ENCODE measurements around the gene ULK3. TPM values are rescaled to one million over a fixed set of nuclear protein-coding genes. Genes with fewer than 3 reads are reported as not detected.

ULK3 gene
- total RNA-seq, 2 experiments from 2014 or later, result 59.9 to 60.4 TPM

GRCh38 chr15:74833376-74834107 lies 9.4 kb downstream of the ULK3 start:
- no peak for DNase-seq
- no peak for ATAC-seq (ENCODE audit: low read depth)
- POLR2A ChIA-PET, result interaction anchor here (0.6 kb wide), 1 partner anchor 23 kb away, joined by 3 read pairs; no protein-coding TSS in a partner anchor
- Mint-ChIP-seq H3K9me3 (no peaks in the 10 kb centered on the region), H3K27ac (no peak overlapping the region), H3K36me3 (no peaks in the 10 kb centered on the region), H3K4me3 (no peak overlapping the region), H3K27me3 (peaks cover 6% of the 10 kb centered on the region), H3K4me1 (no peaks in the 10 kb centered on the region)

DNA sequence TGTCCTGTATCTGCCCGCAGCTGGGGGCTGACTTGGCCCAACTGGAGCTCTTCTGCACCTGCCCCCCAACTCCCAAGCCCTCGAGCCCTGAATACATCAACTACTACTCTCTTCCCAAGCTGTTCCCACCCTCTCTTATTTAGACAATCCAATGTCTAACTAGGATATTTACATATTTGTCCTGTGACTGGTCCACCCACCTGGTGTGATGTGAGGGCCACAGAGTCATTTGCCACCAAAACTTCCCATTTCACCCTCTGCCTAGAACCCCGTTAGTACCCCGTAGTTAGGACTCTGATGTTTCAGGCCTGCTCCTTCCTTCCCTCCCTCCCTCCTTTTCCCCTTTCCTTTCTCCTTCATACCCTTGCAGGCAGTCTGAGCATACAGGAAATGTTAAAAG lies 10.1 kb downstream of the ULK3 start:
- Mint-ChIP-seq H3K4me1 (no peaks in the 10 kb centered on the region), H3K4me3 (no peak overlapping the region), H3K27me3 (peaks cover 12% of the 10 kb centered on the region), H3K9me3 (no peaks in the 10 kb centered on the region), H3K36me3 (no peaks in the 10 kb centered on the region), H3K27ac (no peak overlapping the region)
- no peak for ATAC-seq (ENCODE audit: low read depth)
- no peak for DNase-seq
- POLR2A ChIA-PET, result no interaction called here

GRCh38 chr15:74831813-74832495 lies 11.0 kb downstream of the ULK3 start:
- no peak overlapping the region for H3K27ac Mint-ChIP-seq
- H3K9me3 Mint-ChIP-seq, result no peaks in the 10 kb centered on the region
- ATAC-seq (ENCODE audit: low read depth) (no peak), DNase-seq (no peak)
- POLR2A ChIA-PET, result interaction anchor here (0.6 kb wide), 1 partner anchor 148 kb away, joined by 5 read pairs; no protein-coding TSS in a partner anchor
- H3K4me1 Mint-ChIP-seq, result no peaks in the 10 kb centered on the region
- no peak overlapping the region for H3K4me3 Mint-ChIP-seq
- peaks cover 21% of the 10 kb centered on the region for H3K27me3 Mint-ChIP-seq
- no peaks in the 10 kb centered on the region for H3K36me3 Mint-ChIP-seq

DNA sequence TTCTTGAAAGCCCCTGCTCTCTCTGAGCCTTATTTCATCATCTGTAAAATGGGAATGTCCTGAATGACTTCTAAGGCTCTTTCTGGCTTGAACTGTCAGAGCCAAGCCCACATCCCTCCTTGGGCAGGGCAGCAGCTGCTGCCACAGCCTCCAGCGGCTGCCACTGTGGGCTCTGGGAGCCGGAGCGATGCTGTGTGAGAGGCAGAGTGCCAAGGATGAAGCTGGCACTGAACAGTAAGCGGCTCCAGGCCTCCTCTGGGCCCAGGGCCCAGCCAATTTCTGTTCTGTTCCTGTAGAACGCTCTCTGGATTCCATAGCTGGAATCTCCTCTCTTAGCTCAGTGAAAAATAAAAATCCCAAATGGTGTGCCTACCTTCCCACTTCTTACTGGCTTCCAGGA lies 12.1 kb downstream of the ULK3 start:
- Mint-ChIP-seq H3K27ac (no peak overlapping the region), H3K9me3 (no peaks in the 10 kb centered on the region)
- POLR2A ChIA-PET, result interaction anchor here (1.1 kb wide), 1 partner anchor 23 kb away, joined by 3 read pairs; no protein-coding TSS in a partner anchor

DNA sequence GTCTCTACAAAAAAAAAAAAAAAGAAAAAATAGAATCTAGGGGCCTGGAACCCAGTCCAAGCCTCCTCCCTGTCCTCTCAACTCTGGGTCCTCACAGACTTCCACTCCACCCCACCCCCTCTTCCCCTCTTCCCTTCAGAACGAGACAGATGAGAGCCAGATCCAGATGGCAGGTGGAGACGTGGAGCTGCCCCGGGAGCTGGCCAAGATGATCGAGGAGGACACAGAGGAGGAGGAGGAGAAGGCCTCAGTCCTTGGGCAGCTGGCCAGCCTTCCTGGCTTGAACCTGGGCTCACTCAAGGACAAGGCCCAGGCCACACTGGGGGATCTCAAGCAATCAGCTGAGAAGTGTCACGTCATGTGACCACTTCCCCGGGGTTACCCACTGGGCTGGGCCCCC lies 13.0 kb downstream of the ULK3 start:
- Mint-ChIP-seq H3K4me3 (no peak overlapping the region), H3K36me3 (no peaks in the 10 kb centered on the region), H3K27me3 (peaks cover 30% of the 10 kb centered on the region), H3K4me1 (no peaks in the 10 kb centered on the region), H3K9me3 (no peaks in the 10 kb centered on the region), H3K27ac (no peak overlapping the region)
- ATAC-seq (ENCODE audit: low read depth), result no peak
- DNase-seq, result no peak
- POLR2A ChIA-PET, result interaction anchor here (0.7 to 1.1 kb wide), 2 partner anchors 22 to 137 kb away, joined by 3 read pairs; no protein-coding TSS in a partner anchor

More for the DNA sequence above, 12.1 kb downstream of the ULK3 start:
- peaks cover 28% of the 10 kb centered on the region for H3K27me3 Mint-ChIP-seq
- DNase-seq (no peak), ATAC-seq (ENCODE audit: low read depth) (no peak)
- H3K4me3 Mint-ChIP-seq, result no peak overlapping the region
- no peaks in the 10 kb centered on the region for H3K36me3 Mint-ChIP-seq
- no peaks in the 10 kb centered on the region for H3K4me1 Mint-ChIP-seq

DNA sequence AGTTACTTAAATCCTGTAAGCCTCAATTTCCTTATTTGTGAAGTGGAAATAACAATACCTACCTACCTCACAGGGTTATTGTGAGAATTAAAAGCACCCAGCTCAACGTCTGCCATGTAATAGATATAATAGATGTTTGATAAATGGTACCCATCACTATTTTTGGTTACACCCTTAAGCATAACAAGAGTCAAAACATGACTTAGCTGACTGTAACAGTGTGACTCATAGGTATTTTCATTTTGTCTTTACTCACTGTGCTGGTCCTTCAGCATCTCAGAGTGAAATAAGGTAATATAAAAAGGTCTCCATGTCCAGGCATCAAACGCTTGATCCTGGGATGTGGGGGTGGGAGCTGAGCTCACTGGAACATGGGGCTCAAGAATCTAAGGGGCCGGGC lies 13.5 kb downstream of the ULK3 start:
- DNase-seq (no peak), ATAC-seq (ENCODE audit: low read depth) (no peak)
- POLR2A ChIA-PET, result interaction anchor here (0.7 kb wide), 1 partner anchor 138 kb away, joined by 3 read pairs; no protein-coding TSS in a partner anchor
- Mint-ChIP-seq H3K9me3 (no peaks in the 10 kb centered on the region), H3K36me3 (no peaks in the 10 kb centered on the region), H3K4me3 (no peak overlapping the region), H3K27me3 (peaks cover 34% of the 10 kb centered on the region), H3K4me1 (no peaks in the 10 kb centered on the region), H3K27ac (no peak overlapping the region)

DNA sequence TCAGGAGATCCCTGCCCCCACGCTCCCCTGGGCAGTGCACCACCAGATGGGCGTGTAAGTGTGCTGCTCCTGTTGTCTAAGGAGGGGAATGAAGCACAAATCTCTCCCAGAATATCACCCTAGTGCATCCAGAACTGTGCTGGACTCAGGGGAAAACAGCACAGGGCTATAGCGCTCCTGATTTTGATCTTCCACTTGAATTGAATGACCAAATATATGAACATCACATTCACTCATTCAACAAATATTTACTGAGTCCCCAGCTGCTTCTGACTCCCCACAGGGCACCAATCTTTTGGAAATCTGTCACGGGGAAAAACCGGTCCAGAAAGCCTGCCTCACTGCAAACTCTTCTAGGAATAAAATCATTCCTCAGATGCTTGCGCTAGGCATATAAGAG lies 14.1 kb downstream of the ULK3 start:
- Mint-ChIP-seq H3K4me1 (no peaks in the 10 kb centered on the region), H3K36me3 (no peaks in the 10 kb centered on the region), H3K27ac (no peak overlapping the region), H3K9me3 (no peaks in the 10 kb centered on the region), H3K4me3 (no peak overlapping the region), H3K27me3 (peaks cover 34% of the 10 kb centered on the region)
- POLR2A ChIA-PET, result interaction anchor here (0.6 kb wide), 1 partner anchor 367 kb away, joined by 4 read pairs; no protein-coding TSS in a partner anchor
- DNase-seq, result no peak
- ATAC-seq (ENCODE audit: low read depth), result no peak

DNA sequence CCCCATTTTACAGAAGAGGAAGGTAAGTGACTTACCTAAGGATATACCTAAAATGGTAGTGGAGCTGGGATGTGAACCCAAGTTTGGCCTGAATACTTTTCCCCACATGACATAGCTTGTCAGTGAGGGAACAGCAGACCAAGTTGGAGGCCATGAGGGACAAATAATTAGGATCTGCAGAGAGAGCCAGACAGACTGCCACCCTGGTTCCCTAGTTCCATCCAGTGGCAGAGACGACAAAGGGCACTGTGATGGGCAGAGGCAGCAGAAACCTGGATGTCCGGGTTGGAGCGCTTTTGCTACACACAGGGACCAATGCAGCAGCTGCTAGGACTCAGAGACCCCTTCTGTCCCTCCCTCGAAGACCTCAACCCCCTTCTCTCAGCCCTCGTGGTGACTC lies 15.3 kb downstream of the ULK3 start:
- POLR2A ChIA-PET, result interaction anchor here (0.9 kb wide), 1 partner anchor 56 kb away, joined by 4 read pairs; no protein-coding TSS in a partner anchor
- no peaks in the 10 kb centered on the region for H3K36me3 Mint-ChIP-seq
- no peaks in the 10 kb centered on the region for H3K9me3 Mint-ChIP-seq
- peaks cover 36% of the 10 kb centered on the region for H3K27me3 Mint-ChIP-seq
- ATAC-seq (ENCODE audit: low read depth) (no peak), DNase-seq (no peak)
- H3K4me3 Mint-ChIP-seq, result no peak overlapping the region
- H3K4me1 Mint-ChIP-seq, result no peaks in the 10 kb centered on the region
- no peak overlapping the region for H3K27ac Mint-ChIP-seq

DNA sequence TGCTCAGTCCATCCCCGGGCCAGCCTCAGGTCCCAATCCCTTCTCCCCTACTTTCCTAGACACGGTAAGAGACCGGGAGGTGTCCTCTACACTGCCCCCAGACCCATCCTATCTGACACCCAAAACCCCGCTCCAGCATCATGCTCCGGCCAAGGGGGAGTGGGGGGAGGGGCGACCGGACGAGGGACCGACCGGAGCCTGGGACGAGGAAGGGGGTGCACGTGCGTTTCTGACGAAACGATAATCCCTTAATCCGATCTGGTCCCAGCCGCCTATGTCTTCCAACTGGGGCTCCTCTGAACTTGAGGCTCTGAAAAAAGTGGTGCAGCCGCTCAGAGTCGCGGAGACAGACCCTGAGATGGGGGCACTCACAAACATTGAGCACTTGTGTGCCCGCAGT lies 16.0 kb downstream of the ULK3 start:
- no peaks in the 10 kb centered on the region for H3K9me3 Mint-ChIP-seq
- ATAC-seq (ENCODE audit: low read depth) (no peak), DNase-seq (no peak)
- no peak overlapping the region for H3K4me3 Mint-ChIP-seq
- no peaks in the 10 kb centered on the region for H3K4me1 Mint-ChIP-seq
- no peaks in the 10 kb centered on the region for H3K36me3 Mint-ChIP-seq
- H3K27ac Mint-ChIP-seq, result no peak overlapping the region
- POLR2A ChIA-PET, result interaction anchor here (0.9 kb wide), 1 partner anchor 56 kb away, joined by 4 read pairs; no protein-coding TSS in a partner anchor
- H3K27me3 Mint-ChIP-seq, result peaks cover 36% of the 10 kb centered on the region

GRCh38 chr15:74826364-74826819 lies 16.6 kb downstream of the ULK3 start, which contains the start of gene CPLX3:
TSS of gene CPLX3 (plus strand) at chr15:74826627. CDS start at chr15:74826704, 77 bp downstream.
- POLR2A ChIA-PET, result interaction anchor here (0.9 to 1.9 kb wide), 3 partner anchors 46 to 55 kb away, joined by 4 to 5 read pairs (median 5); no protein-coding TSS in a partner anchor
- Mint-ChIP-seq H3K36me3 (no peaks in the 10 kb centered on the region), H3K27me3 (peaks cover 36% of the 10 kb centered on the region), H3K4me1 (no peaks in the 10 kb centered on the region), H3K4me3 (no peak within 1 kb of the TSS), H3K27ac (no peak within 1 kb of the TSS), H3K9me3 (no peaks in the 10 kb centered on the region)
- ATAC-seq (ENCODE audit: low read depth) (peak; percentile 58), DNase-seq (peak; percentile 80)

GRCh38 chr15:74825866-74826265 lies 17.1 kb downstream of the ULK3 start:
- H3K4me1 Mint-ChIP-seq, result no peaks in the 10 kb centered on the region
- no peak overlapping the region for H3K27ac Mint-ChIP-seq
- peaks cover 36% of the 10 kb centered on the region for H3K27me3 Mint-ChIP-seq
- no peaks in the 10 kb centered on the region for H3K36me3 Mint-ChIP-seq
- DNase-seq (no peak), ATAC-seq (ENCODE audit: low read depth) (no peak)
- POLR2A ChIA-PET, result interaction anchor here (1.3 to 1.9 kb wide), 2 partner anchors 46 to 54 kb away, joined by 5 read pairs; no protein-coding TSS in a partner anchor
- no peak overlapping the region for H3K4me3 Mint-ChIP-seq
- no peaks in the 10 kb centered on the region for H3K9me3 Mint-ChIP-seq

DNA sequence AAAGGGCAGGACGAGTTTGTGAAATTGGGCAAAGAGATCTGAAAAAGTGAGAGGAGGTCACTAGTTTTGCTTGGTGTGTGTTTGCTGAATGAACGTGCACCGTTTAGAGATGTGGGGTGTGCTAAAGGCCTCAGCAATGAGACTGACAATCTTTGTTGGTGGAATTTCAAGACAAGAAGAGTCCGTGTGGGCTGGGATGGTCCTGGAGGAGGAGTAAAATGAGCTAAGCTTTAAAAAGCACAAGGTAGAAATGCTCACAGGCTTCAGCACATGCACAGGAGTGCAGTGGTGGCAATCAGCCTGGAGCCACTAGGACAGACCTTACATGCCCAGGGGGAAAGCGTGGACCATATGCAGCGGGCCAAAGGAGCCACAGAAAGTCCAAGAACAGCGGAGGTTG lies 18.0 kb downstream of the ULK3 start:
- DNase-seq (no peak), ATAC-seq (ENCODE audit: low read depth) (no peak)
- Mint-ChIP-seq H3K4me3 (no peak overlapping the region), H3K9me3 (no peaks in the 10 kb centered on the region), H3K4me1 (no peaks in the 10 kb centered on the region), H3K27me3 (peaks cover 36% of the 10 kb centered on the region), H3K36me3 (no peaks in the 10 kb centered on the region), H3K27ac (no peak overlapping the region)
- POLR2A ChIA-PET, result interaction anchor here (1.9 kb wide), 1 partner anchor 53 kb away, joined by 5 read pairs; no protein-coding TSS in a partner anchor

GRCh38 chr15:74823324-74823723 lies 19.6 kb downstream of the ULK3 start:
- Mint-ChIP-seq H3K27me3 (peaks cover 28% of the 10 kb centered on the region), H3K4me1 (peaks cover 4% of the 10 kb centered on the region), H3K36me3 (no peaks in the 10 kb centered on the region), H3K4me3 (no peak overlapping the region), H3K27ac (no peak overlapping the region), H3K9me3 (no peaks in the 10 kb centered on the region)
- DNase-seq (no peak), ATAC-seq (ENCODE audit: low read depth) (no peak)
- POLR2A ChIA-PET, result no interaction called here

Data from activated naive CD8-positive, alpha-beta T cell treated with anti-CD3 and anti-CD28 coated beads, Interleukin-2, amount 10 ng/mL, durations not matched to agents 7 days and 5 days (primary cell).